A673 (cell line): Measurements from ENCODE around the gene HM13. TPM values are rescaled to one million over a fixed set of nuclear protein-coding genes. Genes with fewer than 3 reads are reported as not detected.

ENCODE experiments used
- BruUV-seq: library from RNA; stranded (reverse); fragments of 400-500 nt; replicated peaks from 2 replicates; lab custom pipeline; 2021; lab: Mats Ljungman, UMichigan
- CTCF ChIA-PET: fragments of 300-600 bp; sonication (Branson Sonifier 250); formaldehyde crosslinking; loops from one replicate; lab custom pipeline; 2022; ENCODE audit warnings: antibody characterized with exemption; lab: Charles Lee
- POLR2A ChIA-PET: fragments of 300-600 bp; sonication (Branson Sonifier 250); formaldehyde crosslinking; loops from one replicate; lab custom pipeline; 2022; ENCODE audit warnings: antibody characterized with exemption; ENCODE audit not compliant: low non-redundant PET; lab: Charles Lee
- DNase-seq: peaks from one replicate; pipeline ENCODE4 v3.0.0-alpha.2; 2015; ENCODE audit warnings: low spot score
- H3K27ac ChIP-seq: fragments of 200-600 bp; sonication (generic); 2 replicates; pipeline ENCODE4 v1.5.1; 2016; ENCODE audit warnings: mixed run types, low read depth, mild to moderate bottlenecking, mixed read lengths, antibody characterized with exemption, low read length; ENCODE audit not compliant: poor library complexity, severe bottlenecking
- H3K27me3 ChIP-seq: fragments of 200-600 bp; sonication (generic); replicated peaks from 2 replicates; pipeline ENCODE4 v1.6.1; 2017; ENCODE audit warnings: mixed run types, low read depth, mild to moderate bottlenecking, mixed read lengths, antibody characterized with exemption, low read length; ENCODE audit not compliant: insufficient read depth, poor library complexity
- H3K36me3 ChIP-seq: fragments of 200-600 bp; sonication (generic); 2 replicates; pipeline ENCODE4 v1.6.1; 2016; ENCODE audit warnings: mixed run types, mild to moderate bottlenecking, mixed read lengths, antibody characterized with exemption, low read length; ENCODE audit not compliant: insufficient read depth, poor library complexity, severe bottlenecking
- H3K4me1 ChIP-seq: fragments of 200-600 bp; sonication (generic); 2 replicates; pipeline ENCODE4 v1.6.1; 2017; ENCODE audit warnings: mixed run types, mild to moderate bottlenecking, mixed read lengths, antibody characterized with exemption, low read length; ENCODE audit not compliant: insufficient read depth, poor library complexity, severe bottlenecking
- H3K4me3 ChIP-seq: fragments of 200-600 bp; sonication (generic); 2 replicates; pipeline ENCODE4 v1.5.1; 2016; ENCODE audit warnings: low read depth, mixed run types, mild to moderate bottlenecking, mixed read lengths, low read length; ENCODE audit not compliant: poor library complexity, severe bottlenecking
- H3K9me3 ChIP-seq: fragments of 200-600 bp; sonication (generic); 2 replicates; pipeline ENCODE4 v1.6.1; 2016; ENCODE audit warnings: mixed run types, low read depth, mild to moderate bottlenecking, mixed read lengths, antibody characterized with exemption, low read length; ENCODE audit not compliant: poor library complexity, severe bottlenecking
- CTCF ChIP-seq: fragments of 300-800, 200-600 bp; sonication (generic); conservative IDR thresholded peaks from 2 replicates; pipeline ENCODE4 v1.5.1; 2017; ENCODE audit warnings: low read depth, mild to moderate bottlenecking, antibody characterized with exemption, low read length, moderate library complexity, mixed read lengths
- EZH2 ChIP-seq: fragments of 200-600 bp; sonication (generic); IDR thresholded peaks from 2 replicates; pipeline ENCODE4 v1.6.1; 2017; ENCODE audit warnings: borderline replicate concordance, low read depth, mild to moderate bottlenecking, mixed read lengths, antibody characterized with exemption, low read length; ENCODE audit not compliant: poor library complexity, severe bottlenecking
- intact Hi-C: fragments of 100-400 bp; cut with micrococcal nuclease; formaldehyde crosslinking; loops from one replicate; pipeline ENCODE4 v1.10.0; 2022; ENCODE audit not compliant: unreplicated experiment
- total RNA-seq: library from RNA; stranded (reverse); gene quantifications from 2 replicates; pipeline ENCODE4 v1.2.3, GENCODE V29; 2021

Gene HM13
- total RNA-seq, 1 experiment from 2014 or later: 196 TPM

GRCh38 chr20:31489152-31489551 lies 25.1 kb upstream of the HM13 start:
- intact Hi-C loops: no loop called here
- Histone ChIP-seq H3K36me3 (no peaks in the 10 kb centered on the region), H3K27me3 (peaks cover 24% of the 10 kb centered on the region), H3K9me3 (no peaks in the 10 kb centered on the region), H3K4me3 (no peak overlapping the region), H3K27ac (no peak overlapping the region), H3K4me1 (no peaks in the 10 kb centered on the region)
- CTCF ChIA-PET: interaction anchor here (1.1 kb wide), 1 partner anchor 14 kb away, joined by 3 read pairs; no protein-coding TSS in a partner anchor
- no TSS peak for BruUV-seq
- TF ChIP-seq EZH2: no peak
- TF ChIP-seq CTCF: no peak
- POLR2A ChIA-PET: no interaction called here
- DNase-seq: no peak

- POLR2A ChIA-PET: no interaction called here
Observed at GRCh38 chr20:31490752-31491151, 23.5 kb upstream of the HM13 start.

GRCh38 chr20:31494131-31494530 lies 20.1 kb upstream of the HM13 start:
- BruUV-seq: no TSS peak
- H3K27me3 ChIP-seq: no peaks in the 10 kb centered on the region
- no peaks in the 10 kb centered on the region for H3K9me3 ChIP-seq
- no peaks in the 10 kb centered on the region for H3K4me1 ChIP-seq
- no peak overlapping the region for H3K27ac ChIP-seq
- no peak overlapping the region for H3K4me3 ChIP-seq
- TF ChIP-seq CTCF (peak; percentile 59), EZH2 (no peak)
- POLR2A ChIA-PET: no interaction called here
- intact Hi-C loops: no loop called here
- CTCF ChIA-PET: no interaction called here
- peak; percentile 67 for DNase-seq
- H3K36me3 ChIP-seq: no peaks in the 10 kb centered on the region

More at GRCh38 chr20:31490752-31491151, 23.5 kb upstream of the HM13 start:
- no peak for DNase-seq
- TF ChIP-seq CTCF (no peak), EZH2 (no peak)
- no TSS peak for BruUV-seq
- peaks cover 13% of the 10 kb centered on the region for H3K27me3 ChIP-seq
- no peaks in the 10 kb centered on the region for H3K9me3 ChIP-seq
- intact Hi-C loops: no loop called here
- no peak overlapping the region for H3K4me3 ChIP-seq
- H3K36me3 ChIP-seq: no peaks in the 10 kb centered on the region
- H3K27ac ChIP-seq: no peak overlapping the region
- CTCF ChIA-PET: no interaction called here
- H3K4me1 ChIP-seq: no peaks in the 10 kb centered on the region
